Activated T-cell treated with anti-CD3 and anti-CD28 coated beads, Interleukin-2, amount 50 U/mL, for 1 hour (primary cell): ENCODE data around the gene POLRMT.
"Not testable (repeated sequence)": the region's sequence is repeated elsewhere in the genome, so short reads cannot be mapped to it uniquely, and the experiment has no call there.

ENCODE experiments used
- DNase-seq: peaks from one replicate; pipeline ENCODE4 v3.0.0-alpha.2; 2020

Gene POLRMT

DNA sequence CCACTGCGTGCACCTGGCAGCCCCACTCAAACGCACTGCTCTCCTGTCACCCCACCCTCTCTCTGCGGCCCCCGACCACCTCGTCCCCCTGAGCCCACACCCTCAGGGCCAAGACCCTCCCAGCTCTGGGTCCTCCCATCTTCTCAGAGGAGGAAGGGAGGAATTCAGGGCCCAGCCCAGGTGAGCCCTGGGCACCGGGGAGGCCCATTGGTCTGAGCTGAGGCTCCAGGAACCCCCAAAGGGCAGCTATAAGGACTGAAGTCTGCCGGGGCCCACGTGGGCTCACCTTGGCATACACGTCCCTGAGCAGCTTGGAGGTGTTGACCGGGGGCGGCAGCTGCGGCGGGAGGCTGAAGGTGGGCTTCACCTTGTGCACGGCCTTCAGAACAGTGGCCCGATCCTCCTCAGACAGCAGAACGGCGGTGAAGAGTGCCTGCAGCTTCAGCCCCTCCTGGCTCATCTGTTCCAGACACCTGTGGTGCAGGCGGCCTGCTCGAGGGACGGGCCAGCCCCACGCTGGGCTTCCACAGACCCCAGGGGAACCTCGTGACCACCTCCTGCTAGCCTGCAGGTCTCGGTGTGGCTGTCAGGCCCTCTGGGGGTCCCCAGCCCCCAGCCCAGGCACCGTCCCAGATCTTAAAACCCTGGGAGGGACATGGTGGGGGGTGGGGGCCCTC, 8.8 kb downstream of the POLRMT start:
- DNase-seq: no peak

DNA sequence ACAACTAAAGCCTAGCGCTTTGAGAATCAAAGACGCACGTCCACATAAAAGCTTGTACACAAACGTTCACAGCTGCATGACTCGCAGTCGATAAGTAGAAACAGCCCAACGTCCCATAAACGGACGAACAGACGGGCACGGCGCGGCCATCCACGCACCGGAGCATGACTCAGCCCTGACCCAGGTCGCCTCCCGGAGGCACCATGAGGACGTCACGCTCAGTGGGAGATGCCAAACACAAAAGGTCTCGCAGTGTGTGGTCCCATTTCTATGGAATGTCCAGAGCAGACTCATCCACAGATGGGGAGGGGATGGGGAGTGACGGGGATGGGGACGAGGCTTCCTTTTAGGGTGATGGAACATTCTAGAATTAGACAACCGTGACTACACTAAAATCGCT, 9.4 kb downstream of the POLRMT start:
- DNase-seq: no peak

GRCh38 chr19:623175-623916, 10.0 kb downstream of the POLRMT start:
- DNase-seq: no peak

DNA sequence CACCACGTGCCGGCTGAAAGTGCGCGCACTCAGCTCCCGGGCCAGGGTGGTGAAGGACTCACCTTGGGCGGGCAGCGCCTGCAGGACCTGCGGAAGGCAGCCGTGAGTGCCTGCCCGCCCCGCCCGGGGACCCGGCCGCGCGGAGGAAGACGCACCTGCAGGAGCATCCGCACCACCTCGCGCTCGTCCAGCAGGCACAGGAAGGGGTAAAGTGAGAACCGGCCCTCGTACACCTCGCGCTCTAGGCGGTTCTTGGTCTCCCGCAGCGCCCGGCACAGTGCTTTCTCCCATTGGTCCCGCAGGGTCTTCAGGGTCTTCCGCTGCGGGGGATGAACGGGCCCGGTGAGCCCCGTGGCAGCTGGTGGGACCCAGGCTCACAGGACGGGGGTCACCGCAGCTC, 10.7 kb downstream of the POLRMT start:
- no peak for DNase-seq

- no peak for DNase-seq
These were observed 11.5 kb downstream of the POLRMT start for GRCh38 chr19:621819-622218.

DNA sequence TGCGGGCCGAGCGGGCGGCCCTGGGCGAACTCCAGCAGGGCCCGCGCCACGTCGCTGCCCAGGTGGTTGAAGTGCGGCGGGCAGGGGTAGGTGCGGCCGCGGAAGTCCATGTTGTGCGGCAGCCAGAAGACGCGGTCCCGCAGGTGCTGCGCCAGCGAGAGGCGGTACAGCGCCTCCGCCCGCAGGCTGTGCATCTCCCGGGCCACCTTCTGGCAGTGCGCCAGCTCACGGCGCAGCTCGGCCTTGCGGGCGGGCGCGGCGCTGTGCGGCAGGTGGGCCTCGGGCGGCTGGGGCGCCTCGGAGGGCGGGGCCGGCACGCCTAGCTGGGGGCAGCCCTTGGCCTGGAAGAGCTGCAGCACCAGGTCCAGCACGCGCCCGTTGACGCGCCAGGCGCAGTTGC, 12.1 kb downstream of the POLRMT start:
- not testable (repeated sequence) for DNase-seq

- DNase-seq: no peak
These were observed 13.0 kb downstream of the POLRMT start for GRCh38 chr19:620166-620862.

- DNase-seq: no peak
These were observed 13.9 kb downstream of the POLRMT start for GRCh38 chr19:619286-620002.

DNA sequence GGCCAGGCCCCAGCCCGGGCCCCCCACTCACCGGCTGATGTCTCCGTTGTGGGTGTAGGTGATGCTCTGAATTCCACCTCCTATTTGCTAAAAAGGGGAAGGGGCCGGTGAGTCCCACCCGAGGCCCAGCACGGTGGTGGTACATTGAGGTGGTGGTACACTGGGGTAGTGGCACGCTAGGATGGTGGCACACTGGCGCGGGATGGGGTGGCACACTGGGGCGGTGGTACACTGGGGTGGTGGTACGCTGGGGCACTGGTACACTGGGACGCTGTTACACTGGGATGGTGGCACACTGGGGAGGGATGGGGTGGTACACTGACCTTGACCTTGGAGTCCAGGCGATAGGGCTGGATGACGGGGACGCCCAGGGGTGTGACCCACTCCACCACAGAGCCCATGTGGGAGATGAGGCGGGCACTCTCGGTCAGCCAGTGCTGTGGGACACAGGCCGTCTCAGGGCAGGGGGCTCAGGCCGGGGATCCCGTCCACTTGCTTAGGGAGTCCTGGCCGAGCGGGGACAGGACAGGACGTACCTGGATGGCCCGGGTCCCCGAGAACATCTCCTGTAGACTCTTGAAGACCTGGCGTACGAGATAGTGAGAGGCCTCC, 14.6 kb downstream of the POLRMT start:
- DNase-seq: no peak

DNA sequence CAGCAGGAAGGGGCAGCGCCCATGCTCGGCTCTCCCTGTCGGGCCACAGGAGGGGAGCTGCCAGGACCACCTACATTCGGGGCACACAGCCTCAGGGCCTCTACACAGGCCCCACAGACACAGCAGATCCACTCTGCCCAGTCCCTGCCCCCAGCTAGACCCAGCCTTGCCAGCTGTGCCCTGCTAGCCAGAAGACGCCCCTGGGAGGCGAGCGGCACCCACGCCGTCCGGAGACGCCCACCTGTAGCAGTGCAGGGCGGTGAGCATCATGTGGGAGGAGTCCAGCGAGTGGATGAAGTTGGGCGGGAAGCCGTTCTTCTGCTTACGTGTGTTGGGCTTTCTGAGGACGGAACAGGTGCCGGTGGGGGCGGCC, 15.1 kb downstream of the POLRMT start:
- DNase-seq: no peak

- no peak for DNase-seq
These were observed 15.6 kb downstream of the POLRMT start for GRCh38 chr19:617551-618246.

- DNase-seq: no peak
These were observed 16.4 kb downstream of the POLRMT start for GRCh38 chr19:616747-617526.

GRCh38 chr19:616062-616700, 17.2 kb downstream of the POLRMT start:
- no peak for DNase-seq

DNA sequence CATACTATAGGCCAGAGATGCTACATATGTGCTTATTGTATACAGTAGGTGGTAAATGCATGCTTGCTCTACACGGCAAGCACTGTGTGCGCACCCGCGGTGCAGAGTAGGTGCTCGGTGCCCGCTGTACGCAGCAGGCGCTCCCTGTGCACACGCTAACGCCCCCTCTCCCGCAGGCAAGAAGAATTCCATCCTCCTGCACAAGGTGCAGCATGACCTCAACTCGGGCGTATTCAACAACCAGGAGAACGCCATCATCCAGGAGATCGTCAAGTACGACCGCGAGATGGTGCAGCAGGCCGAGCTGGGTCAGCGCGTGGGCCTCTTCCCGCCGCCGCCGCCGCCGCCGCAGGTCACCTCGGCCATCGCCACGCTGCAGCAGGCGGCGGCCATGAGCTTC, 17.7 kb downstream of the POLRMT start:
- no peak for DNase-seq

DNA sequence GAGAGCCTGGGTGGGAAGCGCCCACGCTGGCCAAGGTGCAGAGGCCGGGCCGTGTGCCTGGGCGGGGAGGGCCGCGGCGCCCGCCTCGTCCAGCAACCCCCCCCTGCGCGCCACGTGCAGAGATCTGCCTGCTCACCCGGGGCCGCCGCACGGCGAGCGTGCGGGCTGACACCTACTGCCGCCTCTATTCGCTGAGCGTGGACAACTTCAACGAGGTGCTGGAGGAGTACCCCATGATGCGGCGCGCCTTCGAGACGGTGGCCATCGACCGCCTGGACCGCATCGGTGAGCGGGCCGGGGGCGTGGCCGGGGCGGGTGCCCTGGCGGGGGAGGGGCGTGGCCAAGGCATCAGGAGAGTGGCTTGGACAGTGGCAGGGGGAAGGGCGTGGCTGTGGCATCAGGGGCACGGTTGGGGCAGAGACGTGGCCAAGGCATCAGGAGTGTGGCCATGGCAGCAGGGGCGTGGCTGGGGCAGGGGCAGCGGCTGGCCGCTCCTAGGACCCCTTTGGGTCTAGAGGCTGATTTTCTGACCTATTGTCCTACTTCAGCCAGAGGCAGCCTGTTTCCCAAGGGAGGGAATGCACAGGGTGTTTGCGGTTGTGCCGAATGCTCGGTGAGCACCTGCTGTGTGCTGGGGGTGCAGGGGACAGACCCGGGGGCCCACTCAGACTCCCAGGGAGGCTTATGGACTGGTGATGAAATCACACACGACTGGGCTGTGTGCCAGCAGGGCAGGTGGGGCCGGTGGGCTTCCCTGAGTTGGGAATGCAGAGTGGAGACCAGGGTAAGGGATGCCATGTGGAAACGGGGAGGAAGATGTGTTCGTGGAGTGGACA, 19.4 kb downstream of the POLRMT start:
- no peak for DNase-seq

DNA sequence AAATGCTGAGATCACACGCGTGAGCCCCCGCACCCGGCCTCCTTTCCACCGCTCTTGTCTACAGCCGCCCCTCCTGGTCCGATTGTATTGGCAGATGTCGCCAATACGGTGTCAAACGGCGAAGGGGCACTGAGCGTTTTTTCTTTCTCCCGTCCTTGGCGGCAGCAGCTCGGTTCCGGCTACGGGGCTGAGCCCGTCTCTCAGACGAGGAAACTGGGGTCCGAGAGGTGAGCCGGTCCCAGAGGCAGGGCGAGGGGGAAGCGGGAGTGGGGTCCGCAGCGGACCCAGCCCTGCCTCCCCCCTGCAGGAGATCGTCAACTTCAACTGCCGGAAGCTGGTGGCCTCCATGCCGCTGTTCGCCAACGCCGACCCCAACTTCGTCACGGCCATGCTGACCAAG, 20.4 kb downstream of the POLRMT start:
- DNase-seq: no peak

- peak; percentile 54 for DNase-seq
These were observed 21.9 kb downstream of the POLRMT start for GRCh38 chr19:611481-611868.

DNA sequence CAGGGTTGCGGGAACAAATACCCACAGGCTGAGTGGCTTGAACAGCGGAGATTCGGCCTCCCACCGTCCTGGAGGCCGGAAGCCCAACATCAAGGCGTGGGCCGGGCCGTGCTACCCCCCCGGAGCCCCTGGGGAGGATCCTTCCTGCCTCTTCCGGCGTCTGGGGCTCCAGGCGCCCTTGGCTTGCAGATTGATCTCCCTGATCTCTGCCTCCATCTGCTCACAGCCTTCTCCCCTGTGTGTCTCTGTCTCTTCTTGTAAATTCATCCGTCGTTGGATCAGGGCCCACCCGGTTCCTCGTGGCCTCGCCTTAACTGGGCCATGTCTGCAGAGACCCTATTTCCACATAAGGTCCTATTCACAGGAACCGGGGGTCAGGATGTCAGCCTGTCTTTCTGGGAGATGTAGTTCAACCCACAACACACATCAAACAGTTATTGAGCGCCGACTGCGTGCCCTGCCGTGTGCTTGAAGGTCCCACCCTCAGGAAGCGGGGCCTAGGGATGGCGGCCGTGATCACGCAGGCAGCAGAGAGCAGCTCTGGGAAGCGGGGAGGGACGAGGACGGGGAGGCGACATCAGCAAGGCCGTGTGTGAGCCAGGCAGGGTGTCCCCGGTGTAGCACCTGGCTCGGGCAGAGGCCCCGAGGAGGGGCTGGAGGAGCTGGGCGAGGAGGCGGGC, 22.4 kb downstream of the POLRMT start:
- DNase-seq: peak; percentile 66

DNA sequence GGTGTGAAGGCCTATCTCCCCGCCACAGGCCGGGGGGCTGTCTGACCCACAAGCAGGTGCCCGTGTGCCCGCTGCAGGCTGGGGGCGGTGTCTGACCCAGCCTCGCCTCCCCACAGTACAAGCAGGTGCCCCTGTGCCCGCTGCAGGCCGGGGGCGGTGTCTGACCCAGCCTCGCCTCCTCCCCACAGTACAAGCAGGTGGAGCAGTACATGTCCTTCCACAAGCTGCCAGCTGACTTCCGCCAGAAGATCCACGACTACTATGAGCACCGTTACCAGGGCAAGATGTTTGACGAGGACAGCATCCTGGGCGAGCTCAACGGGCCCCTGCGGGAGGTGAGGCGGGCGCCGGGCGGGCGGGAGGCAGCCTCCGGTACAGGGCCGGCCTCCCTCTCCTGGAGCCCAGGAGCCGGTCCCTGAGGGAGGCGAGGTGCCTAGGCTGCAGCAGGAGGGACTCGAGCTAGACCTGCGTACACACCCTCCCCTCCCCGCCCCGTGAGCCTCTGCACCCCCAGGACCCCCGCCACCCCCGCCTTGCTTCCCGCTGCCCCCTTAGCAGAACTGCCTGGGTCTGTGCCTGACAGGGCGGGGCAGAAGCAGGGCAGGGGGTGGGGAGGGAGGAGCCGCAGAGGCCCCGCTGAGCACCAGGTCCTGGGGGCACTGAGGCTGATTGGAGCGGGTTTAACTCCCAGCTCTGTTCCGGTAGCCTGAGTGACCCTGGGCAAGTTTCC, 23.1 kb downstream of the POLRMT start:
- DNase-seq: peak; percentile 53
